Tibial artery (tissue), 4 donors: ENCODE data around the gene GAB2.

Experiments used
- DNase-seq, 2 donors: peaks; one replicate each; pipeline ENCODE4 v3.0.0-alpha.2; 2019
- H3K27ac ChIP-seq, 2 donors: fragments of 200-600 bp; sonication (generic) in 1 of 2; 1 replicate in 1 of 2; 2 replicates in 1 of 2; pipeline ENCODE4 v1.5.1; 2018 to 2019; ENCODE audit warnings: mild to moderate bottlenecking in 1 of 2
- H3K27me3 ChIP-seq, 2 donors: fragments of 200-600 bp; sonication (generic) in 1 of 2; one replicate each; pipeline versions ENCODE4 v1.5.1 to v1.6.0; 2016 to 2019
- H3K36me3 ChIP-seq, 3 donors: fragments of 200-600 bp; sonication (generic) in 2 of 3; one replicate each; pipeline ENCODE4 v1.5.1; 2016 to 2019; ENCODE audit warnings: mild to moderate bottlenecking in 2 of 3
- H3K4me1 ChIP-seq, 4 donors: fragments of 200-600 bp; sonication (generic) in 2 of 4; 1 replicate in 3 of 4; 2 replicates in 1 of 4; pipeline ENCODE4 v1.5.1; 2016 to 2019
- H3K4me3 ChIP-seq, 2 donors: fragments of 200-600 bp; sonication (generic) in 1 of 2; 1 replicate in 1 of 2; 2 replicates in 1 of 2; pipeline ENCODE4 v1.5.1; 2018 to 2019; ENCODE audit warnings: mild to moderate bottlenecking in 2 of 2
- H3K9me3 ChIP-seq, 3 donors: fragments of 200-600 bp; sonication (generic) in 1 of 3; one replicate each; pipeline ENCODE4 v1.5.1; 2016 to 2019
- CTCF ChIP-seq, 2 experiments: fragments of 200-600 bp in 1 of 2; fragments of 450-650 bp in 1 of 2; IDR thresholded peaks; one replicate each; pipeline ENCODE4 v1.5.1; 2017 to 2019; ENCODE audit warnings: antibody characterized with exemption in 2 of 2, mild to moderate bottlenecking in 1 of 2, moderate library complexity in 1 of 2
- intact Hi-C: fragments of 100-400 bp; cut with DNase I; formaldehyde crosslinking; loops from one replicate; pipeline ENCODE4 v1.15.0; 2023; ENCODE audit warnings: low total_unique reads

GAB2 gene

DNA sequence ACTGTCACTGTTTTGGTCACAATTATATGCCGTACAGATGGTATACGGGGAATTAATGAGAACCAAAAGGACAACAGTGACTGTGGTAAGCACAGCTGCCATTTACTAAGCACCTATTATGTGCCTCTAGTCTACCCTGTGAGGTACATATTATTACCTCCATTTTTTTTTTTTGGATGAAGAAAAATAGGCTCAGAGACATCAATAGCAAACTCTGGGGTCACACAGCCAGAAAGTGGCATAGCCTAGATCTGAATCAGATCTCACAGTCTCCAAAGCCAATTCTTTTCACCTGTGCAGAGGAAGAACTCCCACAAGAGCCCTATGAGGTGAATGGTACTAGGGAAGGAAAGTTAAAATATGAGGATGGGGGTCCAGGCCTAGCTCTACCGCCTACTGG is 160.0 kb downstream of the GAB2 start:
- peak overlapping the region; percentile 56 to 71 for H3K27ac ChIP-seq
- no peaks in the 10 kb centered on the region for H3K27me3 ChIP-seq
- no peak for DNase-seq
- H3K9me3 ChIP-seq, result no peaks in the 10 kb centered on the region
- H3K4me3 ChIP-seq, result no peak overlapping the region
- TF ChIP-seq CTCF (IDR thresholded peaks at IDR 0.05), result no peak
- intact Hi-C loops, result no loop called here
- no peaks in the 10 kb centered on the region for H3K36me3 ChIP-seq
- peaks cover 0 to 41% (median 12%) of the 10 kb centered on the region in 4 donors for H3K4me1 ChIP-seq

DNA sequence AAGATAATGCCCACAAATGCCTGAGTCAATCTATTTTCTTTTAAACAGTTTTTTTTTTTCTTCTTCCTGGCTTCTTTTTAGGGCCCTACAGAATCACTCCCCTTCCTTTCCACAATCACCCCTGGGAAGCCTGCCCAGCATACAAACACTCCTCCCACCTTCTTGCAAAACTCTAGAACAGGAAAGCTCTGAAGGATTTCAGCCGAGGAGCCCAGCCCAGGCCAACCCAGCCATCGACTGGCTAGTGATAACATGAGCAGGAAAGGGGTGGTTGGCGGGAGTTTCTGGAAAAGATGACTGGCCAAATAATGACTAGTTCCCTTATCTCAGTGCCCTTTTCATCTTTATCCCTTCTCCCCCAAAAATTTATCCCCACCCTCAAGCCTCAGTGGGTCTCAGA is 160.7 kb downstream of the GAB2 start:
- H3K27ac ChIP-seq, result peak overlapping the region; percentile 56 to 71
- no peak overlapping the region for H3K4me3 ChIP-seq
- no peak for TF ChIP-seq CTCF (IDR thresholded peaks at IDR 0.05)
- intact Hi-C loops, result no loop called here
- peaks cover 0 to 42% (median 12%) of the 10 kb centered on the region in 4 donors for H3K4me1 ChIP-seq
- DNase-seq, result peak; percentile 92
- H3K27me3 ChIP-seq, result no peaks in the 10 kb centered on the region
- no peaks in the 10 kb centered on the region for H3K9me3 ChIP-seq
- H3K36me3 ChIP-seq, result no peaks in the 10 kb centered on the region

- Histone ChIP-seq H3K36me3 (no peaks in the 10 kb centered on the region), H3K27ac (peak overlapping the region; percentile 56 to 71), H3K4me1 (peaks cover 0 to 52% (median 18%) of the 10 kb centered on the region in 4 donors), H3K4me3 (no peak overlapping the region), H3K27me3 (no peaks in the 10 kb centered on the region), H3K9me3 (no peaks in the 10 kb centered on the region)
- intact Hi-C loops, result no loop called here
- no peak for TF ChIP-seq CTCF (IDR thresholded peaks at IDR 0.05)
- no peak for DNase-seq
These were observed 161.7 kb downstream of the GAB2 start for GRCh38 chr11:78255919-78256318.

GRCh38 chr11:78254268-78254667 is 163.4 kb downstream of the GAB2 start:
- Histone ChIP-seq H3K36me3 (peaks cover 0 to 7% (median 5%) of the 10 kb centered on the region in 3 donors), H3K27ac (no peak overlapping the region), H3K4me3 (no peak overlapping the region), H3K27me3 (no peaks in the 10 kb centered on the region), H3K4me1 (peaks cover 0 to 58% (median 21%) of the 10 kb centered on the region in 4 donors), H3K9me3 (no peaks in the 10 kb centered on the region)
- DNase-seq, result no peak
- no peak for TF ChIP-seq CTCF (IDR thresholded peaks at IDR 0.05)
- intact Hi-C loops, result loop anchor here (5.0 kb wide), 1 partner anchor 148 kb away; no protein-coding TSS in a partner anchor

- H3K27ac ChIP-seq, result no peak overlapping the region
- peaks cover 0 to 58% (median 21%) of the 10 kb centered on the region in 4 donors for H3K4me1 ChIP-seq
- H3K4me3 ChIP-seq, result no peak overlapping the region
- intact Hi-C loops, result loop anchor here (5.0 kb wide), 1 partner anchor 149 kb away; no protein-coding TSS in a partner anchor
- H3K9me3 ChIP-seq, result no peaks in the 10 kb centered on the region
- TF ChIP-seq CTCF (IDR thresholded peaks at IDR 0.05), result no peak
- no peak for DNase-seq
- peaks cover 0 to 8% (median 8%) of the 10 kb centered on the region in 3 donors for H3K36me3 ChIP-seq
- no peaks in the 10 kb centered on the region for H3K27me3 ChIP-seq
These were observed 163.8 kb downstream of the GAB2 start for GRCh38 chr11:78253797-78254196.
